ENCODE data around the gene NUP153.
"Not testable (repeated sequence)": the region's sequence is repeated elsewhere in the genome, so short reads cannot be mapped to it uniquely, and the experiment has no call there.

NUP153 gene

GRCh38 chr6:17591287-17591686 is 115.4 kb downstream of the NUP153 start:
- H3K4me3 ChIP-seq (ENCODE audit: low read depth, low read length): no peak overlapping the region
- no peak overlapping the region for H3K9ac ChIP-seq (ENCODE audit: low read depth, low read length)
- no peaks in the 10 kb centered on the region for H3K27me3 ChIP-seq (ENCODE audit: control insufficient read depth, insufficient read depth, low read length)
- H3K36me3 ChIP-seq (ENCODE audit: control insufficient read depth, insufficient read depth, low read length): no peaks in the 10 kb centered on the region
- H3K9me3 ChIP-seq (ENCODE audit: control insufficient read depth, insufficient read depth, low read length): no peaks in the 10 kb centered on the region
- H3K4me1 ChIP-seq (ENCODE audit: control insufficient read depth, insufficient read depth, low read length): no peaks in the 10 kb centered on the region

- Histone ChIP-seq H3K36me3 (ENCODE audit: control insufficient read depth, insufficient read depth, low read length) (no peaks in the 10 kb centered on the region), H3K4me1 (ENCODE audit: control insufficient read depth, insufficient read depth, low read length) (no peaks in the 10 kb centered on the region), H3K27me3 (ENCODE audit: control insufficient read depth, insufficient read depth, low read length) (no peaks in the 10 kb centered on the region), H3K9ac (ENCODE audit: low read depth, low read length) (no peak overlapping the region), H3K9me3 (ENCODE audit: control insufficient read depth, insufficient read depth, low read length) (no peaks in the 10 kb centered on the region), H3K4me3 (ENCODE audit: low read depth, low read length) (no peak overlapping the region)
These were observed 117.2 kb downstream of the NUP153 start for GRCh38 chr6:17589406-17590096.

- no peaks in the 10 kb centered on the region for H3K9me3 ChIP-seq (ENCODE audit: control insufficient read depth, insufficient read depth, low read length)
- H3K4me1 ChIP-seq (ENCODE audit: control insufficient read depth, insufficient read depth, low read length): no peaks in the 10 kb centered on the region
- no peaks in the 10 kb centered on the region for H3K27me3 ChIP-seq (ENCODE audit: control insufficient read depth, insufficient read depth, low read length)
- H3K4me3 ChIP-seq (ENCODE audit: low read depth, low read length): no peak overlapping the region
- H3K36me3 ChIP-seq (ENCODE audit: control insufficient read depth, insufficient read depth, low read length): no peaks in the 10 kb centered on the region
- no peak overlapping the region for H3K9ac ChIP-seq (ENCODE audit: low read depth, low read length)
These were observed 118.7 kb downstream of the NUP153 start for GRCh38 chr6:17588011-17588410.

- not testable (repeated sequence) for H3K36me3 ChIP-seq (ENCODE audit: control insufficient read depth, insufficient read depth, low read length); H3K9me3 ChIP-seq (ENCODE audit: control insufficient read depth, insufficient read depth, low read length); H3K4me3 ChIP-seq (ENCODE audit: low read depth, low read length); H3K9ac ChIP-seq (ENCODE audit: low read depth, low read length); H3K27me3 ChIP-seq (ENCODE audit: control insufficient read depth, insufficient read depth, low read length); H3K4me1 ChIP-seq (ENCODE audit: control insufficient read depth, insufficient read depth, low read length)
These were observed 120.1 kb downstream of the NUP153 start for GRCh38 chr6:17586623-17587022.

GRCh38 chr6:17585766-17586490 is 120.8 kb downstream of the NUP153 start:
- H3K27me3 ChIP-seq (ENCODE audit: control insufficient read depth, insufficient read depth, low read length): no peaks in the 10 kb centered on the region
- H3K9ac ChIP-seq (ENCODE audit: low read depth, low read length): no peak overlapping the region
- no peaks in the 10 kb centered on the region for H3K4me1 ChIP-seq (ENCODE audit: control insufficient read depth, insufficient read depth, low read length)
- H3K36me3 ChIP-seq (ENCODE audit: control insufficient read depth, insufficient read depth, low read length): no peaks in the 10 kb centered on the region
- no peak overlapping the region for H3K4me3 ChIP-seq (ENCODE audit: low read depth, low read length)
- H3K9me3 ChIP-seq (ENCODE audit: control insufficient read depth, insufficient read depth, low read length): no peaks in the 10 kb centered on the region

- Histone ChIP-seq H3K9me3 (ENCODE audit: control insufficient read depth, insufficient read depth, low read length) (no peaks in the 10 kb centered on the region), H3K4me3 (ENCODE audit: low read depth, low read length) (no peak overlapping the region), H3K27me3 (ENCODE audit: control insufficient read depth, insufficient read depth, low read length) (no peaks in the 10 kb centered on the region), H3K9ac (ENCODE audit: low read depth, low read length) (no peak overlapping the region), H3K4me1 (ENCODE audit: control insufficient read depth, insufficient read depth, low read length) (no peaks in the 10 kb centered on the region), H3K36me3 (ENCODE audit: control insufficient read depth, insufficient read depth, low read length) (no peaks in the 10 kb centered on the region)
These were observed 122.4 kb downstream of the NUP153 start for GRCh38 chr6:17584241-17584803.

- Histone ChIP-seq H3K9ac (ENCODE audit: low read depth, low read length) (no peak overlapping the region), H3K4me1 (ENCODE audit: control insufficient read depth, insufficient read depth, low read length) (no peaks in the 10 kb centered on the region), H3K27me3 (ENCODE audit: control insufficient read depth, insufficient read depth, low read length) (no peaks in the 10 kb centered on the region), H3K4me3 (ENCODE audit: low read depth, low read length) (no peak overlapping the region), H3K9me3 (ENCODE audit: control insufficient read depth, insufficient read depth, low read length) (no peaks in the 10 kb centered on the region), H3K36me3 (ENCODE audit: control insufficient read depth, insufficient read depth, low read length) (no peaks in the 10 kb centered on the region)
These were observed 122.9 kb downstream of the NUP153 start for GRCh38 chr6:17583811-17584210.

- H3K4me3 ChIP-seq (ENCODE audit: low read depth, low read length): peak overlapping the region; percentile 50
- not testable (repeated sequence) for H3K9ac ChIP-seq (ENCODE audit: low read depth, low read length); H3K4me1 ChIP-seq (ENCODE audit: control insufficient read depth, insufficient read depth, low read length); H3K9me3 ChIP-seq (ENCODE audit: control insufficient read depth, insufficient read depth, low read length); H3K36me3 ChIP-seq (ENCODE audit: control insufficient read depth, insufficient read depth, low read length); H3K27me3 ChIP-seq (ENCODE audit: control insufficient read depth, insufficient read depth, low read length)
These were observed 125.4 kb downstream of the NUP153 start for GRCh38 chr6:17581282-17581681.

- Histone ChIP-seq H3K27me3 (ENCODE audit: control insufficient read depth, insufficient read depth, low read length) (no peaks in the 10 kb centered on the region), H3K9ac (ENCODE audit: low read depth, low read length) (no peak overlapping the region), H3K36me3 (ENCODE audit: control insufficient read depth, insufficient read depth, low read length) (no peaks in the 10 kb centered on the region), H3K9me3 (ENCODE audit: control insufficient read depth, insufficient read depth, low read length) (no peaks in the 10 kb centered on the region), H3K4me1 (ENCODE audit: control insufficient read depth, insufficient read depth, low read length) (no peaks in the 10 kb centered on the region), H3K4me3 (ENCODE audit: low read depth, low read length) (peak overlapping the region; percentile 50)
These were observed 126.1 kb downstream of the NUP153 start for GRCh38 chr6:17580518-17581048.

GRCh38 chr6:17577059-17577458 is 129.7 kb downstream of the NUP153 start:
- H3K27me3 ChIP-seq (ENCODE audit: control insufficient read depth, insufficient read depth, low read length): no peaks in the 10 kb centered on the region
- no peaks in the 10 kb centered on the region for H3K4me1 ChIP-seq (ENCODE audit: control insufficient read depth, insufficient read depth, low read length)
- no peak overlapping the region for H3K4me3 ChIP-seq (ENCODE audit: low read depth, low read length)
- H3K36me3 ChIP-seq (ENCODE audit: control insufficient read depth, insufficient read depth, low read length): no peaks in the 10 kb centered on the region
- no peak overlapping the region for H3K9ac ChIP-seq (ENCODE audit: low read depth, low read length)
- H3K9me3 ChIP-seq (ENCODE audit: control insufficient read depth, insufficient read depth, low read length): no peaks in the 10 kb centered on the region

GRCh38 chr6:17574866-17575560 is 131.7 kb downstream of the NUP153 start:
- Histone ChIP-seq H3K4me3 (ENCODE audit: low read depth, low read length) (no peak overlapping the region), H3K9me3 (ENCODE audit: control insufficient read depth, insufficient read depth, low read length) (no peaks in the 10 kb centered on the region), H3K4me1 (ENCODE audit: control insufficient read depth, insufficient read depth, low read length) (no peaks in the 10 kb centered on the region), H3K36me3 (ENCODE audit: control insufficient read depth, insufficient read depth, low read length) (no peaks in the 10 kb centered on the region), H3K27me3 (ENCODE audit: control insufficient read depth, insufficient read depth, low read length) (no peaks in the 10 kb centered on the region), H3K9ac (ENCODE audit: low read depth, low read length) (no peak overlapping the region)
